Activated CD4-positive, alpha-beta T cell treated with anti-CD3 and anti-CD28 coated beads for 36 hours (primary cell): Measurements from ENCODE around the gene MACF1. TPM values are rescaled to one million over a fixed set of nuclear protein-coding genes. Genes with fewer than 3 reads are reported as not detected.
"Not testable (repeated sequence)": the region's sequence is repeated elsewhere in the genome, so short reads cannot be mapped to it uniquely, and the experiment has no call there.

Source experiments
- ATAC-seq: fragments of 200-7000 bp; cut with Tn5 transposase; one replicate; pipeline ENCODE4 v1.10.0; 2021; ENCODE audit warnings: mild to moderate bottlenecking, moderate library complexity
- CTCF ChIA-PET: fragments of 350-600 bp; sonication (Branson Sonifier 250); formaldehyde crosslinking; loops from one replicate; lab custom pipeline; 2021; ENCODE audit warnings: antibody characterized with exemption; lab: Charles Lee
- POLR2A ChIA-PET: fragments of 350-600 bp; sonication (Branson Sonifier 250); formaldehyde crosslinking; loops from one replicate; lab custom pipeline; 2021; ENCODE audit warnings: antibody characterized with exemption, inconsistent platforms; lab: Charles Lee
- DNase-seq: peaks from one replicate; pipeline ENCODE4 v3.0.0-alpha.2; 2020
- H3K27ac Mint-ChIP-seq: one replicate; pipeline ENCODE4 v1.8.0; 2021; ENCODE audit warnings: mixed read lengths
- H3K27me3 Mint-ChIP-seq: one replicate; pipeline ENCODE4 v1.8.0; 2021; ENCODE audit warnings: mixed read lengths
- H3K36me3 Mint-ChIP-seq: one replicate; pipeline ENCODE4 v1.8.0; 2021; ENCODE audit warnings: low read depth, mixed read lengths
- H3K4me1 Mint-ChIP-seq: one replicate; pipeline ENCODE4 v1.8.0; 2021; ENCODE audit warnings: mixed read lengths
- H3K4me3 Mint-ChIP-seq: one replicate; pipeline ENCODE4 v1.8.0; 2021; ENCODE audit warnings: mild to moderate bottlenecking, moderate library complexity, mixed read lengths
- H3K9me3 Mint-ChIP-seq: one replicate; pipeline ENCODE4 v1.8.0; 2021; ENCODE audit warnings: low read depth, mixed read lengths
- intact Hi-C, 2 experiments: fragments of 100-400 bp; cut with DNase I in 1 of 2; cut with micrococcal nuclease in 1 of 2; formaldehyde crosslinking; loops; one replicate each; pipeline versions ENCODE4 v1.14.2 to v1.15.1; 2022 to 2024; cut with DNase I, micrococcal nuclease
- total RNA-seq, 2 experiments: library from RNA; stranded (reverse); gene quantifications; one replicate each; pipeline ENCODE4 v1.2.3, GENCODE V29; 2021

The MACF1 gene
- total RNA-seq, 2 experiments from 2014 or later = 192 to 195 TPM

- ATAC-seq, CTCF ChIA-PET, H3K9me3 Mint-ChIP-seq: not testable (repeated sequence)
Observed at GRCh38 chr1:39527190-39527579, 322.7 kb downstream of the MACF1 start.

GRCh38 chr1:39528082-39528481, 323.6 kb downstream of the MACF1 start:
- ChIA-PET POLR2A (no interaction called here), CTCF (interaction anchor here (0.6 to 0.7 kb wide), 2 partner anchors 19 to 82 kb away, joined by 3 to 4 read pairs; no protein-coding TSS in a partner anchor)
- H3K4me3 Mint-ChIP-seq = no peak overlapping the region
- H3K4me1 Mint-ChIP-seq = peaks cover 2% of the 10 kb centered on the region
- no peak for ATAC-seq
- intact Hi-C loops = no loop called here
- H3K9me3 Mint-ChIP-seq = no peaks in the 10 kb centered on the region
- H3K27ac Mint-ChIP-seq = no peak overlapping the region
- H3K36me3 Mint-ChIP-seq = peaks cover 17% of the 10 kb centered on the region
- no peaks in the 10 kb centered on the region for H3K27me3 Mint-ChIP-seq
- no peak for DNase-seq

More at GRCh38 chr1:39527190-39527579, 322.7 kb downstream of the MACF1 start:
- intact Hi-C loops, H3K4me1 Mint-ChIP-seq, H3K27ac Mint-ChIP-seq, H3K4me3 Mint-ChIP-seq, POLR2A ChIA-PET, DNase-seq, H3K27me3 Mint-ChIP-seq: not testable (repeated sequence)
- H3K36me3 Mint-ChIP-seq = peaks cover 15% of the 10 kb centered on the region

GRCh38 chr1:39529901-39530535, 325.5 kb downstream of the MACF1 start:
- H3K4me1 Mint-ChIP-seq = peaks cover 2% of the 10 kb centered on the region
- H3K9me3 Mint-ChIP-seq = no peaks in the 10 kb centered on the region
- ATAC-seq = no peak
- intact Hi-C loops = no loop called here
- H3K36me3 Mint-ChIP-seq = peaks cover 14% of the 10 kb centered on the region
- POLR2A ChIA-PET = no interaction called here
- no peak overlapping the region for H3K27ac Mint-ChIP-seq
- CTCF ChIA-PET = interaction anchor here (0.6 to 1.2 kb wide), 5 partner anchors 9 to 312 kb away, joined by 3 to 4 read pairs (median 3); no protein-coding TSS in a partner anchor
- H3K4me3 Mint-ChIP-seq = no peak overlapping the region
- no peaks in the 10 kb centered on the region for H3K27me3 Mint-ChIP-seq
- no peak for DNase-seq

- H3K9me3 Mint-ChIP-seq = no peaks in the 10 kb centered on the region
- DNase-seq = no peak
- no peak overlapping the region for H3K27ac Mint-ChIP-seq
- intact Hi-C loops = no loop called here
- no peak for ATAC-seq
- H3K4me1 Mint-ChIP-seq = no peaks in the 10 kb centered on the region
- POLR2A ChIA-PET = no interaction called here
- no peaks in the 10 kb centered on the region for H3K27me3 Mint-ChIP-seq
- H3K36me3 Mint-ChIP-seq = peaks cover 20% of the 10 kb centered on the region
- no peak overlapping the region for H3K4me3 Mint-ChIP-seq
- CTCF ChIA-PET = no interaction called here
Observed at GRCh38 chr1:39531526-39531925, 327.0 kb downstream of the MACF1 start.

GRCh38 chr1:39533442-39533841, 328.9 kb downstream of the MACF1 start:
- Mint-ChIP-seq H3K4me1 (no peaks in the 10 kb centered on the region), H3K36me3 (peaks cover 21% of the 10 kb centered on the region), H3K9me3 (no peaks in the 10 kb centered on the region), H3K27ac (no peak overlapping the region), H3K4me3 (no peak overlapping the region), H3K27me3 (no peaks in the 10 kb centered on the region)
- ChIA-PET POLR2A (no interaction called here), CTCF (interaction anchor here (0.5 to 0.8 kb wide), 2 partner anchors 56 to 63 kb away, joined by 3 read pairs; no protein-coding TSS in a partner anchor)
- no peak for DNase-seq
- intact Hi-C loops = no loop called here
- no peak for ATAC-seq

Other genes with a start within 250 kb of the MACF1 start
- 10 to 100 TPM; 65.7 to 86.0 TPM for gene AKIRIN1, start 213.4 kb upstream of the MACF1 start, total RNA-seq
- 100 to 1,000 TPM; 150 to 220 TPM for gene NDUFS5, start 178.3 kb upstream of the MACF1 start, total RNA-seq